Fibroblast of peridontal ligament (primary cell): ENCODE results near the gene ARF4.
"Not testable (repeated sequence)": the region's sequence is repeated elsewhere in the genome, so short reads cannot be mapped to it uniquely, and the experiment has no call there.

Experiments
- DNase-seq: peaks from one replicate; pipeline ENCODE4 v3.0.0-alpha.2; 2010; ENCODE audit errors: extremely low read depth

The ARF4 gene

DNA sequence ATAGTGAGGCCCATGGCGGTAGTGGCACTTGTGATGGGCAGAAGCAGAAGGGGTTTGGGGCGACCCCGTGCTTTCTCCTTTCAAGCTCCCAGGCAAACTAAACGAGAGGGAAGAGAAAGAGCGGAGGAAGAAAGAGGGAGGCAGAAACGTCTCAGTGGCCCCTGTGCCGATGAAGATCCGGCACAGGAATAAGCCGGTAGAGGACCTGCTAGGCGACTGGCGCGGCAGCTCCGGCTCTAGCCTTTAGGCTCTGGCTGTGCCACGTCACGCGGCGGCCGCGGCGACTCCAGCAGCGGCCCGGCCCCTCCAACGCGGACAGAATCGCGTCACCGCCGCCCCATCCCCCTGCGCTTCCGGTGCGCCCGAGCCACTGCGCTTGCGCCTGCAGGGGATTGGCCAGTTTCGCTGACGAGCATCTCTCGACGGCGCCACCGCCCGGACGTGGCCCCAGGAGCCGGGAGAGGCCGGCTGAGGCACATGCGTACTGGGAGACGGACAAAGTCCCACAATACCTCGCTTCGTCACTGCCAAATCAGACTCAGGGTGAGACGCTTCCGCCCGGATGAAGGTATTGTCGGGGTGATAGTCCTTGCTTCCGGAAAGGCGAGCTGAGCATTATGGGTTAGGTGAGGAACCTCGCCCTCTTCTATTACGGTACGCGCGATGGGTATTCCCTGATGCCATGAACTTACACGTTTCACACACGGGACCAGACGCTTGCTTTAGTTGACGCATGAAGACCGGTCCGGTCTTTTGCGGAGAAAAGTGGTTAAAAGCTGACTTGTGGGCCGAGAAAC, at the start of gene ARF4:
TSS of gene ARF4 (minus strand) at position 218 of the 797 bp plus-strand sequence. CDS start at position 14, 204 bp downstream.
- DNase-seq: peak; percentile 99

DNA sequence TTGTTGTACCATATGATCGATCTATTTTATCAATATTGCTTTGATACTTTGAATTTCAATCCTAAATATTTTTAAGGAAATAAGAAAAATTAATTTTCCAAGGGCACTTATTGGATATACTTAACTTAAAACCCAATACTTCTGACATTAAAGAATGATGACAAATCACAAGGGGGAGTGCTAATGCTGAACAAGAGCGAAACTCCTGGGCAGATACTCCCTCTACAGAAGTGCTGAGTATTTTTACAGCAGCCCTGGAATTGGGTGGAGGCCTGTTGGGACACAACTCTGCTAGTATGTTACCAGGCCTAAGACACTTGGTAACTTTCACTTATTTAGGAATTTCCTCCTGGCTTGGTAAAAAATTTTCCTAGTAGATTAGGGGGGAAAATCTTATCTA, 49.6 kb upstream of the ARF4 start:
- peak; percentile 82 for DNase-seq

- no peak for DNase-seq
These were observed 47.6 kb upstream of the ARF4 start for GRCh38 chr3:57644740-57645139.

DNA sequence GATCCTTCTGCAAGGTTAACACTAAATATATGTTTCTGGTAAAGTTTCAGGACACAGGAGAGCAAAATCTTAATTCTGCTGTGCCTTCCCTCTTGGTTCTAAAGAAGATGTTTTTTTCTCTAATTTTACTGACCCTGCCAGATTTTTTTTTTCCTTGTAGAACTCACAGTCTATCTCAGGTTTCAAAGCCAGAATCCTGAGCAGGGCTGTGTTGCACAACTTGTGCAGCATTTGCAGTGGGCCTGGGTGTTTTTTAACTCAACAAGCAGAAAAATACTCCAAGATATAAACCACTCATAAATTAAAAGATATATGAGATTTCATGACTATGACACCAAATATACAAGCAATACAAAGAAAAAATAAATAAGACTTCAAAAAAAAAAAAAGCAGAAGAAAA, 40.2 kb upstream of the ARF4 start:
- peak; percentile 58 for DNase-seq

DNA sequence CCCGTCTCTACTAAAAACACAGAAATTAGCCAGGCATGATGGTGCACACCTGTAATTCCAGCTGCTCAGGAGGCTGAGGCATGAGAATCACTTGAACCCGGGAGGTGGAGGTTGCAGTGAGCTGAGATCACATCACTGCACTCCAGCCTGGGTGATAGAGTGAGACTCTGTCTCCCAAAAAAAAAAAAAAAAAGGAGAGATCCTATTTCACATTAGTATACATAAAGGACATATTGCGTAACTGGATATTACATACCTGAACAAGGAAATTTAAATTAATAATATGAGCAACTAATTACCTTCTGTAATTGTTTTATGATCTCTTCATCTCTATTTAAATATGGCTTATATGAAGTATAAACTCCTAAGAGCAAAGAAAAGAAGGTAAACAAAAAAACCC, 37.1 kb upstream of the ARF4 start:
- DNase-seq: not testable (repeated sequence)

DNA sequence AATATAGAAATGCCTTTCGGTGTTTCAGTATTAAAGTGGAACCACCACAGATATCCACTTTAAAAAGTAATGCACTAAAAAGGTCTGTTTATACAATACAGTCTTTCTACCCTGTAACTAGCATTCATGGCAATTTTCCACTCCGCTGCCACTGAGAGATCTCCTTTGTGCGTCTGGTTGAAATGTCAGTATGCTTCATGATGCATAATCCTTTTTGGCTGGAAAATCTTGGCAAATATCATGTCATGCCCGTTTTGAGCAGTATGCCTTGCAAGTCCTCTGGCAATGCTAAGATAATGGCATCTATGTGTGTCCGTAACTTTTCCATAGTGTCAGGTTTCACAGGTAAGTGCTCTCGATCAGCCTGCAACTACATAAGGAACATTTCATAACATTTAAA, 30.8 kb upstream of the ARF4 start:
- DNase-seq: peak; percentile 9

GRCh38 chr3:57624801-57625200, 27.7 kb upstream of the ARF4 start:
- no peak for DNase-seq

GRCh38 chr3:57622362-57622761, 25.2 kb upstream of the ARF4 start:
- DNase-seq: no peak

DNA sequence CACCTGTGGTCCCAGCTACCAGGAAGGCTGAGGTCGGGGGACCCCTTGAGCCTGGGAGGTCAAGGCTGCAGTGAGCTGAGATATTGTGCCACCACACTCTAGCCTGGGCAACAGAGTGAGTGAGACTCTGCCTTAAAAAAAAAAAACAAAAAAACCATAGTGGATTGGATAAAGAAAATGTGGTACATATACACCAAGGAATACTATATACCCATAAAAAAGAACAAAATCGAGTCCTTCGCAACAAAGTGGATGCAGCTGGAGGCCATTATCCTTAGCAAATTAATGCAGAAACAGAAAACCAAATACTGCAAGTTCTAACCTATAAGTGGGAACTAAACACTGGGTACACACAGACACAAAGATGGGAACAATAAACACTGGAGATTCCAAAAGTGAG, 20.6 kb upstream of the ARF4 start:
- no peak for DNase-seq

- no peak for DNase-seq
These were observed 19.1 kb upstream of the ARF4 start for GRCh38 chr3:57616233-57616632.

DNA sequence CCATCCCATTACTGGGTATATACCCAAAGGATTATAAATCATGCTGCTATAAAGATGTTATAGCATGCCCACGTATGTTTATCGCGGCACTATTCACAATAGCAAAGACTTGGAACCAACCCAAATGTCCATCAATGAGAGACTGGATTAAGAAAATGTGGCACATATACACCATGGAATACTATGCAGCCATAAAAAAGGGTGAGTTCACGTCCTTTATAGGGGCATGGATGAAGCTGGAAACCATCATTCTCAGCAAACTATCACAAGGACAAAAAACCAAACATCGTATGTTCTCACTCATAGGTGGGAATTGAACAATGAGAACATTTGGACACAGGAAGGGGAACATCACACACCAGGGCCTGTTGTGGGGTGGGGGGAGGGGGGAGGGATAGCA, 14.7 kb upstream of the ARF4 start:
- not testable (repeated sequence) for DNase-seq

- no peak for DNase-seq
These were observed 8.5 kb upstream of the ARF4 start for GRCh38 chr3:57605683-57606082.

DNA sequence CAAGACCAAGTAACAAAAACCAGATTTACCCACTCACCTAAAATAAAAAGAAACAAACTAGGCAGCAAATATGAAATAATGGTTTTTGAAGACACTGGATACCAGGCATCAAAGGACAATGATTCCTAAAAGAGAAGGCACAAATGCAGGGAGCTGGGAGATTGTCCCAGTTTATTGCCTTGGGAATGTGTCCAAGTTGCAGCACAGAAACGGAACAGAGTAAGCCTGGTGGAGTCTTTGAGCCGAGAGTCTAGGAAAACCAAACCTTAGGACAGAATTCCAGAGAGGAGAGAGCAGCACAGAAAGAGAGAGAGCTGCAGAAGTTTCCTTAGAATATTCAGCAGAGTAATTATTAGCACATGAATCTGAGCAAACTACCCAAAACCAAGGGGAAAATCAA, 7.8 kb upstream of the ARF4 start:
- DNase-seq: no peak

GRCh38 chr3:57600195-57600594, 3.1 kb upstream of the ARF4 start:
- no peak for DNase-seq

DNA sequence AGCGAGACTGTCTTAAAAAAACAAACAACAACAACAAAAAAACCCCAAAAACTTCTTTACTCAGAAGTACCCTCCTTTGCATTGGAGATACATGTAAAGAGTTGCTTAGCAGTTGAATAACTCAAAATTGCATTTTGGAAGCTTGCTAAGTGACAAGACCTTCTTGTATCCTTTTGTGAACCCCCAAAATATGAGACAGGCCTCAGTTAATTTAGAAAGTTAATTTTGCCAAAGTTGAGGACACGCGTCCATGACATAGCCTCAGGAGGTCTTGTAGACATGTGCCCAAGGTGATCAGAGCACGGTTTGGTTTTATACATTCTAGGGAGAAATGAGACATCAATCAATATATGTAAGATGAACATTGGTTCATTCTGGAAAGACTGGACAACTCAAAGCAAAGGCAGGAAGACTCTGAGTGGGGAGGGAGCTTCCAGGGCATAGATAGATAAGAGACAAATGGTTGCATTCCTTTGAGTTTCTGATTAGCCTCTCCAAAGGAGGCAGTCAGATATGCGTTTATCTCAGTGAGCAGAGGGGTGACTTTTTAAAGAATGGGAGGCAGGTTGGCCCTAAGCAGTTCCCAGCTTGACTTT, 1.7 kb upstream of the ARF4 start:
- DNase-seq: no peak

DNA sequence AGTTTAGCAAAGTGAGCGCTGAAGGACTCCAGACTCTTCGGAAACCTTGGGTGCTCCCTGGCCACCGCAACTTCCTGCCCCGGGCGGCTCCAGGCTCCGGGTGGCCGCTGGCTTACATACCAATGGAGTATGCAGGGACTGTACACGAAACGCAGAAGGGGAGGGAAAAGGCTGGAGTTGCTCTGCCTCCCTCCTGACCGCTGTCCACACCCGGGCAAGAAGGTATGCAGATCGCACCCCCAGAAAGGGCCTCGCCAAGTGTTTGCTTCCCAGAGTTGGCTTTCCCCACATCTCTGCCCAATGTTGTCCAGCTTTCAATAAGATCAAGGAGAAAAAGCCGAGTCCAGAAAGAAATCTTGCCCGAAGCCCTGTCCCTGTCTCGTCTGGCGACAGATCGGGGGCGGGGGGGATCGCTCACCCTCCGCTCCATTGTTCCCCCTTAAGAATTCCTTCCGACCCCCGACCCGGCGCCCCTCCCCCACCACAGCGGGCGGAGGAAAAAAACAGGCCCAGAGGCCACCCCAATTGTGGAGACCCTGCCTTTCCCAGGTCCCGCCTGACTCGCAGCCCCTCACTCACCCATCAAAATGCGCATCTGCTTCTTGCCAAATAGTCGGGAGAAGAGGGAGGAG, 533 bp downstream of the ARF4 start:
- peak; percentile 86 for DNase-seq

GRCh38 chr3:57594576-57594975, 2.6 kb downstream of the ARF4 start:
- DNase-seq: no peak

DNA sequence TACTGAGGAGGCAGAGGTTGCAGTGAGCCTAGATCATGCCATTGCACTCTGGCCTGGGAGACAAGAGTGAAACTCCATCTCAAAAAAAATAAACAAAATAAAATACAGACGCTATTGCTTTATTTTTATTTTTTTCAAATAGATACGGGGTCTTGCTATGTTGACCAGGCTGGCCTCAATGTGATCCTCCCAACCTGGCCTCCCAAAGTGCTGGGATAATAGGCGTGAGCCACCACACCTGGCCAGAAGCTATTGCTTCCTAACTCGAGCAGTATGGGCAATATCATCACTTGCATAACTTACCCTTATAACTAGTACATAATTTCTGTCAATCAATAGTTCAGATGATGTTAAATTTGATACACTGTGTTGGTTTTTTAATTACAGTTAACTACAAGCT, 3.0 kb downstream of the ARF4 start:
- no peak for DNase-seq

DNA sequence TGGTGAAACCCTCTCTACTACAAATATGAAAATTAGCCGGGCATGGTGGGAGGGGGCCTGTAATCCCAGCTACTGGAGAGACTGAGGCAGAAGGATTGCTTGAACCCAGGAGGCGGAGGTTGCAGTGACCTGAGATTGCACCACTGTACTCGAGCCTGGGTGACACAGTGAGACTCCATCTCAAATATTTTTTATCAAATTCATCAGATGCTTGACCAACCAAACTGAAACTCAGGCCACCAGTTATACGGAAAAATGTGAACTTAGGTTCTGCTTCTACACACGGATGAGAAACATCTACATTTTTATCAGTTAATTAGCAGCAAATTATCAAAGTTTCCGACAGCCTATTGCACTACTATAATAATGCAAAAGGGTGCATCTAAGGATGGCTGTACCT, 4.8 kb downstream of the ARF4 start:
- no peak for DNase-seq

DNA sequence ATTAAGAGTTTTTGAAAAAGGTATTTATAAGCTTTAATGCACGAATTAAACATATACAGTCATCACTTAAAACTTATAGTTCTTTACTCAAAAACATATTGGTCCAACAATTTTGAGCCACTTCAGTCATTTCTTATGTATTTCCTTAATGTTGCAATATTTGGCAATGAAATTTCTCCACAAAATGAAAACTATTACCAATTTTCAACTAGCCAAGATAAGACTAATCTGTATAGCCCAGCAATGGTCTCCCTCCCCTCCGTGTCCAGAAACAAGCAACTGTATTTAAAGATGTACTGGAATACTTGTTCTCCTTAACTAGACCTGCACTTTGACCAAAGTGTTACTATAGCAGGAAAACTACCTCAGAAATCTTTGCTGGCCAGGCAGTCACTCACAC, 9.2 kb downstream of the ARF4 start:
- no peak for DNase-seq

DNA sequence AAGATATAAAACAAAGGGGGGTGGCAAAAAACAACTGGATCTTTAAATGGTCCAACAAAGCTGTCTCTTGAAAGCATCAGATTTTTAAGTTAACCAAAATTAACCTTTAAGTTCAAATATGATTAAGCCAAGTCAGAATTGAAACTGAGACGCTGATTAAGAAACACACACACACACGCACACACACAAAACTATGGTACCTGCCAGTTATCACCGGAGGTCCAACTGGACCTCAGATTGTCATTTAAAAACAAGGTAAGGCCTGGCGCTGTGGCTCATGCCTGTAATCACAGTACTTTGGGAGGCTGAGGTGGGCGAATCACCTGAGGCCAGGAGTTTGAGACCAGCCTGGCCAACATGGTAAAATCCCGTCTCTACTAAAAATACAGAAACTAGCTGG, 10.4 kb downstream of the ARF4 start:
- no peak for DNase-seq

DNA sequence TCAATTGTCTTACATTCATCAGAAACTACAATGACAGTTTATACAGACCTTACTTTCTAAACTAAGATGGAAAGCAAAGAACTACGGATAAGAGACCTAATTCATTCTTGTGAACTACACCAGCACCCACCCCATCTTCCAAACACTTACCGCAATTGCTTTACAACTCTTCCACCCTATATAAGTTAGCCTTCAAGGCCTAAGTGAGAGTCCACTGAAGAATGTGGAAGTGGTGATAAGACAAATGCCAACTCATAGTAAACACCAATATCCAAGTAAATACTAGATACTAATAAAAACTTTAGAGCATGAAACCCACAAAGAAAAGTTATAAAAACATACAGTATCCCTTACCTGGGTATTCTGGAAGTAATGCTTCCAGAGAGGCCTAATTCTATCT, 13.6 kb downstream of the ARF4 start:
- DNase-seq: no peak

DNA sequence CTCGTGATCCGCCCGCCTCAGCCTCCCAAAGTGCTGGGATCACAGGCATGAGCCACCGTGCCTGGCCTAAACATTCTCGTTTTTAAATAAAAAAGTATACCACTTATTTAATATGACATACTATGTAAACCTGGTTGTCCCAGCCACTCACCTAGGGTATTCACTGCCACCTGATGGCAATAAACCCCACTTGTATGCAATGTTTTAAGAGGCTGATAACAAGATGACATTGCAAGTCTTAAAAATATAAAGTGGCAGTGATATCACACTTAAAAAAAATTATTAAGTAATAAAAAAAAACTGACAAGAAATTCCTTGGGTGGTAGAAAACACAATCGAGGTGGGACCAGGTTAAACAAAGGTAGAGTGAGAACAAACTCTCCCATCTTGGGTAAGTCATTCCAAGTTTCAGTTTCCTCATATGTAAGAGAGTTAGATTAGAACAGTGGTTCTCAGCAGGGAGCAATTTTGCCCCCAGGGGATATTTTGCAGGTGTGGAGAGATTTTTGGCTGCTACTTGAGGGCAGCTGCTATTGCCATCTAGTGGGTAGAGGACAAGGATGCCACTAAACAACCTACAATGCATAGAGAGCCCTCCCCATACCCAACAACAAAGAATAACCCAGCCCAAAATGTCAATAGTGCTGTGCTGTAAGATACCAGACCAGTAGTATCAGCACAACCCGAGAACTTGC, 14.5 kb downstream of the ARF4 start:
- DNase-seq: no peak
